AG09309 (cell line): ENCODE results near the gene IL15.
A peak's percentile ranks its signal among the peaks of the same experiment; 100 is the strongest.

ENCODE experiments used
- DNase-seq: peaks from one replicate; pipeline ENCODE4 v3.0.0-alpha.2; 2010; ENCODE audit warnings: low read depth
- H3K4me3 ChIP-seq: 2 replicates; pipeline ENCODE4 v1.5.1; 2011; ENCODE audit warnings: mild to moderate bottlenecking, low read depth, low read length, moderate library complexity; ENCODE audit not compliant: control insufficient read depth
- TF ChIP-seq, protein P1 (sequence below): IDR thresholded peaks from 2 replicates; pipeline ENCODE4 v1.5.1; 2011; ENCODE audit warnings: mild to moderate bottlenecking, low read depth, low read length, inconsistent platforms; ENCODE audit not compliant: insufficient read depth, control insufficient read depth; ENCODE audit errors: missing control alignments

The IL15 gene

GRCh38 chr4:141636771-141637460 lies 533 bp downstream of the IL15 start:
- DNase-seq, result no peak
- TF ChIP-seq, protein P1, sequence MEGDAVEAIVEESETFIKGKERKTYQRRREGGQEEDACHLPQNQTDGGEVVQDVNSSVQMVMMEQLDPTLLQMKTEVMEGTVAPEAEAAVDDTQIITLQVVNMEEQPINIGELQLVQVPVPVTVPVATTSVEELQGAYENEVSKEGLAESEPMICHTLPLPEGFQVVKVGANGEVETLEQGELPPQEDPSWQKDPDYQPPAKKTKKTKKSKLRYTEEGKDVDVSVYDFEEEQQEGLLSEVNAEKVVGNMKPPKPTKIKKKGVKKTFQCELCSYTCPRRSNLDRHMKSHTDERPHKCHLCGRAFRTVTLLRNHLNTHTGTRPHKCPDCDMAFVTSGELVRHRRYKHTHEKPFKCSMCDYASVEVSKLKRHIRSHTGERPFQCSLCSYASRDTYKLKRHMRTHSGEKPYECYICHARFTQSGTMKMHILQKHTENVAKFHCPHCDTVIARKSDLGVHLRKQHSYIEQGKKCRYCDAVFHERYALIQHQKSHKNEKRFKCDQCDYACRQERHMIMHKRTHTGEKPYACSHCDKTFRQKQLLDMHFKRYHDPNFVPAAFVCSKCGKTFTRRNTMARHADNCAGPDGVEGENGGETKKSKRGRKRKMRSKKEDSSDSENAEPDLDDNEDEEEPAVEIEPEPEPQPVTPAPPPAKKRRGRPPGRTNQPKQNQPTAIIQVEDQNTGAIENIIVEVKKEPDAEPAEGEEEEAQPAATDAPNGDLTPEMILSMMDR, result no peak
- H3K4me3 ChIP-seq, result peak overlapping the region; percentile 99

DNA sequence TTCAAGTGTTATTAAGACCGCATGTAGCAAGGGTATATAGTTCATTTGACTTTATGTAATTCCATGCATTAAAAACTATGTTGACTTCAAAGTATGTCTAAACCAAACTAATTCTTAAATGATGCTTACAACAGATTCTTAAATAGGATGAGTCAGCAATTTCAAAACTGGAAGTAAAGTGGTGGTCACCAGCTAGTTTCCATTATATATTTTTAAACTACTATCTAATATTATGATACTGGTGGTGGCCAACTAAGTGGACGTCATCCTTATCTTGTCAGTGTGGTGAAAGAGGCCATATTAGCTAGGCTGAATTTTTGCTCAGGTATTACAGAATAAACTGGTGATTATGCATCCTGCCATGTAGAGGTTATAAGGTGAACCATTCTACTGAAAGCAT lies 1.2 kb downstream of the IL15 start:
- peak overlapping the region; percentile 99; the same call in 1 of the 2 replicates for H3K4me3 ChIP-seq
- no peak for DNase-seq
- TF ChIP-seq, protein P1, result no peak

DNA sequence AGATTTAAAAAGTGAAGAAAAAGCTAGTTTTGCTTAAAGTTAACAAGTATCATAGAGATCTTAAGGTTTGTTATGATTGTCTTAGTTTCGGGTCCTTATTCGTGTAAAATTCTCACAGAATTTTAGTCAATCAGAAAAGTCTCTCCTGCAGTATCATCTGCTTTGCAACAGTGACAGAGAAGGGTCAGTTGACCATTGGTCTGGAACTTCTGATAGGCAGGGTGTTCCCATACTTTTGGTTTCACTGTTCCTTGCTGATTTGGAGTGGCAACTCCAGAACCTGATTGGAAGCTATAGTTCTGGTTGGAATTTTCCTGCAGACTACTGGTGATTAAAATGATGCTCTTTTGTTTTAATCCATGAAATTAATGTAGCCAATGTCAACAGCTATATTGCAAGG lies 1.8 kb downstream of the IL15 start:
- TF ChIP-seq, protein P1, result no peak
- DNase-seq, result no peak
- H3K4me3 ChIP-seq, result no peak overlapping the region

- no peak for DNase-seq
- TF ChIP-seq, protein P1, result no peak
- H3K4me3 ChIP-seq, result no peak overlapping the region
Observed at GRCh38 chr4:141640696-141641095, 4.3 kb downstream of the IL15 start.

GRCh38 chr4:141642063-141642462 lies 5.7 kb downstream of the IL15 start:
- TF ChIP-seq, protein P1, result no peak
- no peak for DNase-seq
- H3K4me3 ChIP-seq, result no peak overlapping the region

- DNase-seq, result no peak
- TF ChIP-seq, protein P1, result no peak
- no peak overlapping the region for H3K4me3 ChIP-seq
Observed at GRCh38 chr4:141642711-141643110, 6.3 kb downstream of the IL15 start.
